ENCODE results near the gene TAF11L3. TPM values are rescaled to one million over a fixed set of nuclear protein-coding genes. Genes with fewer than 3 reads are reported as not detected.
"Not testable (repeated sequence)": the region's sequence is repeated elsewhere in the genome, so short reads cannot be mapped to it uniquely, and the experiment has no call there.

The TAF11L3 gene
- total RNA-seq, 2 donors from 2014 or later = not detected

DNA sequence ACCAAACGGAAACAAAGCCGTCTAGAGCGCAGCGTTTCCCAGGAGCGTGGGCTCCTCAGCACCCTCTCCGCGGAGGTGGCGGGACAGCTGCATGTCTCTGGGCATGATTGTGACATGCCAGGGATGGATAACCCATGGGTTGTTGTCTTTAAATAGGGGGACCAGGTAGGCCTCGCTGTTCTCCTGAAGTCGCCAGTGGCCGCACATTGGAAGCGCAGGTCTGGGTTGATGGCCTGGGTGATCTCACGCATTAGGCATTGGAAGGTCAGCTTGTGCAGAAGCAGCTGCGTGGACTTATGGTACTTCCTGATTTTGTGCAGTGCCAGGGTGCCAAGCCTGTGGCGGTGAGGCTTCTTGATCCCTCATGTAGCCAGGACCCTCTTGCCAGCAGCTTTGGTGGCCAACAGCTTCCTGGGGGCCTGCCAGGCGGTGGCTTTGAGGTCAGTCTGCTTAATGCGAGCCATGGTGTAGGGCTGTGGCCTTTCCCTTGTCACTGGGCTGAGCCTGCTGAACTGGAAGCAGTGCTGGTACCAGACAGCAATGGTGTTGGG is 6.3 kb upstream of the TAF11L3 start:
- no peak overlapping the region for H3K4me3 Mint-ChIP-seq
- no peak overlapping the region for H3K27ac Mint-ChIP-seq
- no peaks in the 10 kb centered on the region for H3K36me3 Mint-ChIP-seq (ENCODE audit: low read depth)
- H3K4me1 Mint-ChIP-seq = no peaks in the 10 kb centered on the region
- ATAC-seq (no peak), DNase-seq (no peak)
- no peaks in the 10 kb centered on the region for H3K27me3 Mint-ChIP-seq
- no peaks in the 10 kb centered on the region for H3K9me3 ChIP-seq (ENCODE audit: control insufficient read depth, low read length, poor library complexity, severe bottlenecking)

DNA sequence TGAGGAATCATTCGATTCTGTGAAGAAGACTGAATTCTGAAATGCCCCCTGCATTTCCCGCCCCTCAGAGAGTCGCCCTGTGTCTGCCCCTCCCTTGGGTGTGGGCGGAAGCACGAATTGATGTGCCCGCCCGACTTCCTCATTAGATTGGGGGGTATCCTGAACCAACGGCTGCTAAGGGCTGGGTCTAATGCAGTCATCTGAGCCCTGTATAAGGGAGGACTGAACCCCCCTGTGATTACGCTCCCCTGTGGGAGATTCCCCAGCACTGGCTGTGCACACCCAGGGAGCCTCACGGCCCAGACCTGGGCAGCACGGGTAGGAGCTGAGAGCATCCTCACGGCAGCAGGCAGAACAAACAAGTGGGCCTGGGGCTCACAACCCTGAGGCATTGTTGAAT is 641 bp upstream of the TAF11L3 start:
- not testable (repeated sequence) for H3K27ac Mint-ChIP-seq; H3K36me3 Mint-ChIP-seq (ENCODE audit: low read depth); DNase-seq; ATAC-seq; H3K27me3 Mint-ChIP-seq; H3K4me3 Mint-ChIP-seq; H3K4me1 Mint-ChIP-seq; H3K9me3 ChIP-seq (ENCODE audit: control insufficient read depth, low read length, poor library complexity, severe bottlenecking)

DNA sequence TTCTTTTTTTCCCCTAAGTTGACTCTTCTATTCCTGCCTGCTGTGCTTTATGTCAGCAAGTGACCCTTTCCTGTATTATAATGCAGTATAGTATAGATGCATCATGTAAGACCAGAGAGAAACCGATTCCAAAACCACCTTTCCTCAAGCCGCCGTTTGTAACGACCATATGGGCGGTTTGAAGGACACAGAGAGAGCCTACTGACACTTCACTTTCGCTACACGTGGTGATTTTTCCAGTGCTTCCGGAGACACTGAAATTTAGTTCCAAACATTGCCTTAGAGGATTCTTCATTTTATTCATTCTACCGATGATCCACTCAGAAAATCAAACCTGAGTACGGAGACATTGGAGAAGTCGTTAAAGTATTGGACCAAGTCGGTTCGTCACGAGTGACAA is 1.3 kb downstream of the TAF11L3 start:
- not testable (repeated sequence) for H3K36me3 Mint-ChIP-seq (ENCODE audit: low read depth); ATAC-seq; DNase-seq; H3K9me3 ChIP-seq (ENCODE audit: control insufficient read depth, low read length, poor library complexity, severe bottlenecking); H3K27ac Mint-ChIP-seq; H3K27me3 Mint-ChIP-seq; H3K4me3 Mint-ChIP-seq; H3K4me1 Mint-ChIP-seq

DNA sequence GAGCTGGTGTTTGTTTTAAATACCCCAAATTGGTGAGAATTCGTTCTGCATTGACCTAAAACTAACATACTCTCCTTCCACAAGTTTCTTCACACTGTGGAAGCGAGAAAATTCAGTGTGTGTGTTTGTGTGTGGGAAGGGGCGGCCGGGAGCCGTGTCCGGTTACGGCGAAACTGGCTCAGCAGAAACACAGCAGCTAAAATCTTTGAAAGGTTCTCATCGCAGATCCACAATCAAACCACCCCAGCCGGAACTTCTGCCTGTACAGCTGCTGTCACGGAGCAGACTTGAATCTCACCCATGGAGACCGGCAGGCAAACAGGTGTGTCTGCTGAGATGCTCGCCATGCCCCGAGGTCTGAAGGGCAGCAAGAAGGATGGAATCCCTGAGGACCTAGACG is 3.3 kb downstream of the TAF11L3 start, which contains the start of gene TAF11L4:
Gene TAF11L4 (plus strand): TSS at position 301 of the 400 bp plus-strand sequence.
- not testable (repeated sequence) for DNase-seq; ATAC-seq; H3K4me1 Mint-ChIP-seq; H3K36me3 Mint-ChIP-seq (ENCODE audit: low read depth); H3K9me3 ChIP-seq (ENCODE audit: control insufficient read depth, low read length, poor library complexity, severe bottlenecking); H3K27ac Mint-ChIP-seq; H3K27me3 Mint-ChIP-seq; H3K4me3 Mint-ChIP-seq

DNA sequence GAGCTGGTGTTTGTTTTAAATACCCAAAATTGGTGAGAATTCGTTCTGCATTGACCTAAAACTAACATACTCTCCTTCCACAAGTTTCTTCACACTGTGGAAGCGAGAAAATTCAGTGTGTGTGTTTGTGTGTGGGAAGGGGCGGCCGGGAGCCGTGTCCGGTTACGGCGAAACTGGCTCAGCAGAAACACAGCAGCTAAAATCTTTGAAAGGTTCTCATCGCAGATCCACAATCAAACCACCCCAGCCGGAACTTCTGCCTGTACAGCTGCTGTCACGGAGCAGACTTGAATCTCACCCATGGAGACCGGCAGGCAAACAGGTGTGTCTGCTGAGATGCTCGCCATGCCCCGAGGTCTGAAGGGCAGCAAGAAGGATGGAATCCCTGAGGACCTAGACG is 6.8 kb downstream of the TAF11L3 start, which contains the start of gene TAF11L5:
Gene TAF11L5 (plus strand): TSS at position 301 of the 400 bp plus-strand sequence.
- H3K27me3 Mint-ChIP-seq; H3K4me1 Mint-ChIP-seq; H3K27ac Mint-ChIP-seq; H3K36me3 Mint-ChIP-seq (ENCODE audit: low read depth); H3K9me3 ChIP-seq (ENCODE audit: control insufficient read depth, low read length, poor library complexity, severe bottlenecking); H3K4me3 Mint-ChIP-seq; ATAC-seq; DNase-seq: not testable (repeated sequence)

DNA sequence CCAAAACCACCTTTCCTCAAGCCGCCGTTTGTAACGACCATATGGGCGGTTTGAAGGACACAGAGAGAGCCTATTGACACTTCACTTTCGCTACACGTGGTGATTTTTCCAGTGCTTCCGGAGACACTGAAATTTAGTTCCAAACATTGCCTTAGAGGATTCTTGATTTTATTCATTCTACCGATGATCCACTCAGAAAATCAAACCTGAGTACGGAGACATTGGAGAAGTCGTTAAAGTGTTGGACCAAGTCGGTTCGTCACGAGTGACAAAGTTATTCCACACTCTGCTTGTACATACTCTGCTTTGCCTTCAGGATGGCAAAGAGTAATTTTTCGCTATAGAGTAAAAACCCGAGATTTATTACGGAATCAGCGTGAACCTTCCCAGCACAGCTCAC is 8.3 kb downstream of the TAF11L3 start:
- H3K9me3 ChIP-seq (ENCODE audit: control insufficient read depth, low read length, poor library complexity, severe bottlenecking); H3K4me3 Mint-ChIP-seq; H3K27me3 Mint-ChIP-seq; H3K27ac Mint-ChIP-seq; H3K4me1 Mint-ChIP-seq; ATAC-seq; DNase-seq; H3K36me3 Mint-ChIP-seq (ENCODE audit: low read depth): not testable (repeated sequence)

DNA sequence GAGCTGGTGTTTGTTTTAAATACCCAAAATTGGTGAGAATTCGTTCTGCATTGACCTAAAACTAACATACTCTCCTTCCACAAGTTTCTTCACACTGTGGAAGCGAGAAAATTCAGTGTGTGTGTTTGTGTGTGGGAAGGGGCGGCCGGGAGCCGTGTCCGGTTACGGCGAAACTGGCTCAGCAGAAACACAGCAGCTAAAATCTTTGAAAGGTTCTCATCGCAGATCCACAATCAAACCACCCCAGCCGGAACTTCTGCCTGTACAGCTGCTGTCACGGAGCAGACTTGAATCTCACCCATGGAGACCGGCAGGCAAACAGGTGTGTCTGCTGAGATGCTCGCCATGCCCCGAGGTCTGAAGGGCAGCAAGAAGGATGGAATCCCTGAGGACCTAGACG is 10.2 kb downstream of the TAF11L3 start, which contains the start of gene TAF11L6:
Gene TAF11L6 (plus strand): TSS at position 301 of the 400 bp plus-strand sequence.
- not testable (repeated sequence) for ATAC-seq; DNase-seq; H3K27ac Mint-ChIP-seq; H3K36me3 Mint-ChIP-seq (ENCODE audit: low read depth); H3K4me3 Mint-ChIP-seq; H3K27me3 Mint-ChIP-seq; H3K4me1 Mint-ChIP-seq; H3K9me3 ChIP-seq (ENCODE audit: control insufficient read depth, low read length, poor library complexity, severe bottlenecking)

Other genes with a start within 250 kb of the TAF11L3 start
- gene TAF11L2, start 20.1 kb upstream of the TAF11L3 start, total RNA-seq = not detected
- gene TAF11L4, start 3.4 kb downstream of the TAF11L3 start, total RNA-seq = not detected
- not detected for gene TAF11L5, start 6.9 kb downstream of the TAF11L3 start, total RNA-seq
- not detected for gene TAF11L6, start 10.3 kb downstream of the TAF11L3 start, total RNA-seq
- not detected for gene TAF11L7, start 67.4 kb downstream of the TAF11L3 start, total RNA-seq
- gene TAF11L8, start 72.6 kb downstream of the TAF11L3 start, total RNA-seq = not detected
- not detected for gene TAF11L9, start 76.0 kb downstream of the TAF11L3 start, total RNA-seq
- not detected for gene TAF11L10, start 79.5 kb downstream of the TAF11L3 start, total RNA-seq
- not detected for gene TAF11L11, start 85.8 kb downstream of the TAF11L3 start, total RNA-seq
- gene TAF11L12, start 92.0 kb downstream of the TAF11L3 start, total RNA-seq = not detected
- not detected for gene TAF11L13, start 113.7 kb downstream of the TAF11L3 start, total RNA-seq
- not detected for gene TAF11L14, start 116.1 kb downstream of the TAF11L3 start, total RNA-seq